HG03558 (cell line): ENCODE data around the gene DCP2.

Experiments
- ATAC-seq: cut with Tn5 transposase; IDR thresholded peaks from one replicate; pipeline ENCODE4 v1.9.1; 2021; ENCODE audit warnings: moderate number of reproducible peaks; ENCODE audit not compliant: unreplicated experiment; ENCODE audit errors: extremely low read depth

The DCP2 gene

GRCh38 chr5:113042491-113043243 is 66.1 kb downstream of the DCP2 start:
- no peak for ATAC-seq

- no peak for ATAC-seq
Observed at GRCh38 chr5:113043491-113043931, 66.9 kb downstream of the DCP2 start.

GRCh38 chr5:113044776-113045465 is 68.3 kb downstream of the DCP2 start:
- ATAC-seq, result no peak

- ATAC-seq, result no peak
Observed at GRCh38 chr5:113047234-113047633, 70.6 kb downstream of the DCP2 start.

GRCh38 chr5:113047733-113048652 is 71.4 kb downstream of the DCP2 start:
- ATAC-seq, result peak; percentile 78

- no peak for ATAC-seq
Observed at GRCh38 chr5:113048931-113049330, 72.3 kb downstream of the DCP2 start.

GRCh38 chr5:113050721-113051382 is 74.3 kb downstream of the DCP2 start:
- no peak for ATAC-seq

GRCh38 chr5:113052041-113052795 is 75.6 kb downstream of the DCP2 start:
- ATAC-seq, result no peak

GRCh38 chr5:113053511-113053995 is 77.0 kb downstream of the DCP2 start:
- ATAC-seq, result no peak

GRCh38 chr5:113054899-113055298 is 78.3 kb downstream of the DCP2 start:
- ATAC-seq, result no peak

GRCh38 chr5:113056988-113057387 is 80.4 kb downstream of the DCP2 start:
- ATAC-seq, result no peak

- no peak for ATAC-seq
Observed at GRCh38 chr5:113057557-113057984, 81.0 kb downstream of the DCP2 start.

- ATAC-seq, result no peak
Observed at GRCh38 chr5:113058269-113058668, 81.7 kb downstream of the DCP2 start.

GRCh38 chr5:113058706-113059226 is 82.2 kb downstream of the DCP2 start:
- no peak for ATAC-seq

- ATAC-seq, result no peak
Observed at GRCh38 chr5:113059232-113060040, 82.8 kb downstream of the DCP2 start.

GRCh38 chr5:113060408-113061025 is 83.9 kb downstream of the DCP2 start:
- ATAC-seq, result no peak

GRCh38 chr5:113061846-113062780 is 85.5 kb downstream of the DCP2 start:
- no peak for ATAC-seq
